GM23338 (cell line): ENCODE measurements around the gene MAP1LC3B. TPM values are rescaled to one million over a fixed set of nuclear protein-coding genes. Genes with fewer than 3 reads are reported as not detected.

Experiments used
- ATAC-seq: fragments of 200-7000 bp; cut with Tn5 transposase; 3 replicates; pipeline ENCODE4 v1.9.1; 2020
- DNase-seq: peaks from one replicate; pipeline ENCODE4 v3.0.0-alpha.2; 2015; ENCODE audit warnings: low spot score
- H2AFZ ChIP-seq: fragments of 200-600 bp; sonication (generic); 2 replicates; pipeline ENCODE4 v1.8.0; 2016; ENCODE audit warnings: antibody characterized with exemption, mild to moderate bottlenecking, moderate library complexity
- H3F3A ChIP-seq: fragments of 200-600 bp; sonication (generic); replicated peaks from 2 replicates; pipeline ENCODE4 v1.8.0; 2017; ENCODE audit warnings: antibody characterized with exemption, mixed run types, low read depth
- H3K27ac ChIP-seq: fragments of 200-600 bp; sonication (generic); 2 replicates; pipeline ENCODE4 v1.6.1; 2016; ENCODE audit warnings: low read depth
- H3K27me3 ChIP-seq: fragments of 200-600 bp; sonication (generic); 2 replicates; pipeline ENCODE4 v1.8.0; 2016; ENCODE audit warnings: mild to moderate bottlenecking, mixed run types, moderate library complexity; ENCODE audit not compliant: insufficient read depth
- H3K36me3 ChIP-seq: fragments of 200-600 bp; sonication (generic); 2 replicates; pipeline ENCODE4 v1.8.0; 2016; ENCODE audit warnings: mild to moderate bottlenecking; ENCODE audit not compliant: insufficient read depth
- H3K4me1 ChIP-seq: fragments of 200-600 bp; sonication (generic); 2 replicates; pipeline ENCODE4 v1.8.0; 2016; ENCODE audit warnings: mild to moderate bottlenecking, moderate library complexity; ENCODE audit not compliant: insufficient read depth
- H3K4me2 ChIP-seq: fragments of 200-600 bp; sonication (generic); 2 replicates; pipeline ENCODE4 v1.7.1; 2017; ENCODE audit warnings: mixed run types
- H3K4me3 ChIP-seq: fragments of 200-600 bp; sonication (generic); 2 replicates; pipeline ENCODE4 v1.6.1; 2016; ENCODE audit warnings: mixed run types
- H3K79me2 ChIP-seq: fragments of 200-600 bp; sonication (generic); replicated peaks from 2 replicates; pipeline ENCODE4 v1.8.0; 2017; ENCODE audit warnings: mild to moderate bottlenecking; ENCODE audit not compliant: insufficient read depth
- H3K9me2 ChIP-seq: fragments of 200-600 bp; sonication (generic); 2 replicates; pipeline ENCODE4 v1.8.0; 2017; ENCODE audit not compliant: insufficient read depth
- H4K20me1 ChIP-seq: fragments of 200-600 bp; sonication (generic); replicated peaks from 2 replicates; pipeline ENCODE4 v1.8.0; 2017; ENCODE audit warnings: mild to moderate bottlenecking; ENCODE audit not compliant: insufficient read depth
- H3K27ac Mint-ChIP-seq: 2 replicates; pipeline ENCODE4 v1.8.0; 2020; ENCODE audit warnings: inconsistent platforms, mild to moderate bottlenecking, moderate library complexity, mixed read lengths
- H3K27me3 Mint-ChIP-seq: 3 replicates; pipeline ENCODE4 v1.8.0; 2022; ENCODE audit warnings: low read depth, mild to moderate bottlenecking, moderate library complexity, mixed read lengths, inconsistent platforms; ENCODE audit not compliant: insufficient read depth, poor library complexity
- H3K36me3 Mint-ChIP-seq: 3 replicates; pipeline ENCODE4 v1.8.0; 2021; ENCODE audit warnings: low read depth, mild to moderate bottlenecking, inconsistent platforms, moderate library complexity, mixed read lengths
- H3K4me1 Mint-ChIP-seq: 3 replicates; pipeline ENCODE4 v1.8.0; 2020; ENCODE audit warnings: mild to moderate bottlenecking, inconsistent platforms, mixed read lengths
- H3K4me3 Mint-ChIP-seq: 3 replicates; pipeline ENCODE4 v1.8.0; 2021; ENCODE audit warnings: moderate library complexity, mild to moderate bottlenecking, inconsistent platforms, mixed read lengths
- H3K9me3 Mint-ChIP-seq: 3 replicates; pipeline ENCODE4 v1.8.0; 2020; ENCODE audit warnings: moderate library complexity, mild to moderate bottlenecking, inconsistent platforms, mixed read lengths
- CREB1 ChIP-seq: fragments of 250-450 bp; sonication (Bioruptor Pico); IDR thresholded peaks from 2 replicates; pipeline ENCODE4 v1.5.0; 2020; ENCODE audit warnings: low read depth, mild to moderate bottlenecking, moderate library complexity
- CTCF ChIP-seq, 2 experiments: fragments of 200-600 bp in 1 of 2; sonication (generic) in 1 of 2; conservative IDR thresholded peaks; 2 replicates each; pipeline versions ENCODE4 v1.5.1 to v1.6.1; 2016 to 2017; ENCODE audit warnings: antibody characterized with exemption in 2 of 2, low read depth in 2 of 2, mild to moderate bottlenecking in 2 of 2, moderate library complexity in 1 of 2
- ETS1 ChIP-seq: IDR thresholded peaks from 2 replicates; pipeline ENCODE4 v1.6.1; 2016; ENCODE audit warnings: antibody characterized with exemption
- JUNB ChIP-seq: IDR thresholded peaks from one replicate; pipeline ENCODE4 v1.6.1; 2016; ENCODE audit warnings: antibody characterized with exemption; ENCODE audit not compliant: unreplicated experiment
- NANOG ChIP-seq: IDR thresholded peaks from 2 replicates; pipeline ENCODE4 v1.6.1; 2016; ENCODE audit warnings: antibody characterized with exemption, borderline replicate concordance
- STAT1 ChIP-seq: IDR thresholded peaks from one replicate; pipeline ENCODE4 v1.6.1; 2016; ENCODE audit warnings: antibody characterized with exemption; ENCODE audit not compliant: unreplicated experiment
- ZNF114 ChIP-seq: fragments of 250-450 bp; sonication (Bioruptor Pico); IDR thresholded peaks from 2 replicates; pipeline ENCODE4 v1.5.0; 2020; ENCODE audit warnings: mild to moderate bottlenecking, moderate library complexity
- ZNF331 ChIP-seq: fragments of 250-450 bp; sonication (Bioruptor Pico); IDR thresholded peaks from 2 replicates; pipeline ENCODE4 v1.5.0; 2020; ENCODE audit warnings: low read depth, mild to moderate bottlenecking, moderate library complexity
- ZNF462 ChIP-seq: fragments of 250-450 bp; sonication (Bioruptor Pico); IDR thresholded peaks from 2 replicates; pipeline ENCODE4 v1.5.0; 2020; ENCODE audit warnings: mild to moderate bottlenecking, moderate library complexity
- polyA plus RNA-seq: library from polyadenylated mRNA; unstranded; fragments of >200 nt; fragmentation: Nextera tagmentation; extraction: Ambion mirVana; gene quantifications from 2 replicates; pipeline ENCODE4 v1.2.1, GENCODE V29; 2016
- total RNA-seq: library from RNA; depleted of rRNA; stranded (reverse); fragments of >200 nt; shearing (Covaris generic); gene quantifications from 2 replicates; pipeline ENCODE4 v1.2.3, GENCODE V29; 2014

Gene MAP1LC3B
- total and polyA plus RNA-seq, 2 experiments from 2014 or later, result 35.9 to 80.2 TPM

GRCh38 chr16:87343753-87344050 lies 48.4 kb upstream of the MAP1LC3B start (continued):
- TF ChIP-seq ZNF462 (no peak), ETS1 (no peak), JUNB (no peak), ZNF331 (CRISPR knock-in tag) (no peak)

- Histone ChIP-seq H4K20me1 (peaks cover 4% of the 10 kb centered on the region), H3K79me2 (no peaks in the 10 kb centered on the region; the same call in 1 of the 2 replicates), H3K9me2 (no peaks in the 10 kb centered on the region), H3F3A (no peaks in the 10 kb centered on the region), H3K4me1 (no peaks in the 10 kb centered on the region), H3K27ac (no peak overlapping the region), H3K36me3 (no peaks in the 10 kb centered on the region; the same call in 1 of the 2 replicates), H2AFZ (no peak overlapping the region), H3K27me3 (no peaks in the 10 kb centered on the region), H3K4me3 (no peak overlapping the region), H3K4me2 (no peak overlapping the region)
- Mint-ChIP-seq H3K36me3 (peaks cover 18% of the 10 kb centered on the region), H3K9me3 (no peaks in the 10 kb centered on the region; the same call in 2 of the 3 replicates), H3K4me1 (peaks cover 15% of the 10 kb centered on the region), H3K27ac (peak overlapping the region; percentile 49; the same call in 1 of the 2 replicates), H3K4me3 (no peak overlapping the region), H3K27me3 (peaks cover 12% of the 10 kb centered on the region)
- DNase-seq, result no peak
- ATAC-seq, result no peak
- TF ChIP-seq ETS1 (no peak), JUNB (no peak), ZNF114 (CRISPR knock-in tag) (no peak), CREB1 (CRISPR knock-in tag) (no peak), CTCF (conservative IDR thresholded peaks at IDR 0.05; ENCODE audit: low read depth in 2 of 2) (no peak), STAT1 (no peak), NANOG (no peak)
Measured at GRCh38 chr16:87344165-87344930, 47.8 kb upstream of the MAP1LC3B start.
